NCI-H82 treated with DMSO at 0.1 percent for 48 hours (cell line): Measurements from ENCODE around the gene CFAP92.

Source experiments
- DNase-seq: peaks from one replicate; lab custom pipeline; 2025; ENCODE audit not compliant: unreplicated experiment; lab: John Stamatoyannopoulos, UW

Gene CFAP92

GRCh38 chr3:128993461-128994172, at the start of gene CFAP92:
TSS of gene CFAP92 (minus strand) at chr3:128994076. CDS start at chr3:128993304, 772 bp downstream.
- DNase-seq, result peak; percentile 70

GRCh38 chr3:129040579-129041300, 46.9 kb upstream of the CFAP92 start:
- no peak for DNase-seq

GRCh38 chr3:129040039-129040336, 46.1 kb upstream of the CFAP92 start:
- DNase-seq, result no peak

GRCh38 chr3:129039271-129040038, 45.6 kb upstream of the CFAP92 start:
- DNase-seq, result no peak

- DNase-seq, result no peak
Measured at GRCh38 chr3:129038121-129038855, 44.4 kb upstream of the CFAP92 start.

- no peak for DNase-seq
Measured at GRCh38 chr3:129037093-129037419, 43.2 kb upstream of the CFAP92 start.

GRCh38 chr3:129036222-129037092, 42.6 kb upstream of the CFAP92 start:
- DNase-seq, result no peak

- no peak for DNase-seq
Measured at GRCh38 chr3:129035360-129036221, 41.7 kb upstream of the CFAP92 start.

GRCh38 chr3:129034642-129035041, 40.8 kb upstream of the CFAP92 start:
- no peak for DNase-seq

- DNase-seq, result no peak
Measured at GRCh38 chr3:129033633-129034321, 39.9 kb upstream of the CFAP92 start.

- DNase-seq, result no peak
Measured at GRCh38 chr3:129033151-129033550, 39.3 kb upstream of the CFAP92 start.

GRCh38 chr3:129032716-129033115, 38.8 kb upstream of the CFAP92 start:
- DNase-seq, result no peak

- DNase-seq, result no peak
Measured at GRCh38 chr3:129031476-129032215, 37.8 kb upstream of the CFAP92 start.

GRCh38 chr3:129030611-129031010, 36.7 kb upstream of the CFAP92 start:
- DNase-seq, result no peak

- DNase-seq, result no peak
Measured at GRCh38 chr3:129028866-129029265, 35.0 kb upstream of the CFAP92 start.

GRCh38 chr3:129027544-129027880, 33.6 kb upstream of the CFAP92 start:
- DNase-seq, result no peak

- peak; percentile 71 for DNase-seq
Measured at GRCh38 chr3:129026728-129027543, 33.1 kb upstream of the CFAP92 start.
